D721Med (cell line): Measurements from ENCODE around the gene ZNF408.

Source experiments
- DNase-seq: peaks from one replicate; pipeline ENCODE4 v3.0.0; 2011; ENCODE audit warnings: low spot score; ENCODE audit not compliant: insufficient read length
- FAIRE-seq: peaks from 2 replicates; lab custom pipeline; 2011; peaks lifted over from hg19 to GRCh38; lab: Jason Lieb, UNC
- CTCF ChIP-seq: IDR thresholded peaks from 2 replicates; pipeline ENCODE4 v1.5.1; 2012; ENCODE audit warnings: mild to moderate bottlenecking, control low read depth; ENCODE audit not compliant: insufficient read depth; ENCODE audit errors: missing control alignments

ZNF408 gene

GRCh38 chr11:46676436-46677158, 24.2 kb upstream of the ZNF408 start:
- TF ChIP-seq CTCF: no peak
- DNase-seq: no peak
- no peak for FAIRE-seq

DNA sequence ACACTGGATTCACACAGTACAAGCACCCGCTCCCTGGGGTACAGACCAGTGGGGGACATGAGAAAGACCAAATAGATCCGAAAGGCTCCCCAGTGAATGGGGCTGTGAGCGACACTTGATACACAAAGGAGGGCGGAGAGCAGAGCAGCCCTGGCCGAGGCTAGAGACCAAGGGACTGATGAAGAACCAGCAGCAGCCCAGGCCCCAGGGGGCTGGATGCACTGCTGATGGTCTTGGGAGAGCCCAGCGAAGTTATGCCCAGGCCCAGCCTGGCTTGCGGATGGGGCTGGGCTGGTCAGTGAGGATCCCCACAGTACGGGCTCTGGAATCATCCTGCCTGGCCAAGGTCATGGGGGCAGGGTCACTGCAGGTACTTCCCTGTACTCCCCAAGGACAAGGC, 23.7 kb upstream of the ZNF408 start:
- no peak for TF ChIP-seq CTCF
- FAIRE-seq (no peak), DNase-seq (no peak)

DNA sequence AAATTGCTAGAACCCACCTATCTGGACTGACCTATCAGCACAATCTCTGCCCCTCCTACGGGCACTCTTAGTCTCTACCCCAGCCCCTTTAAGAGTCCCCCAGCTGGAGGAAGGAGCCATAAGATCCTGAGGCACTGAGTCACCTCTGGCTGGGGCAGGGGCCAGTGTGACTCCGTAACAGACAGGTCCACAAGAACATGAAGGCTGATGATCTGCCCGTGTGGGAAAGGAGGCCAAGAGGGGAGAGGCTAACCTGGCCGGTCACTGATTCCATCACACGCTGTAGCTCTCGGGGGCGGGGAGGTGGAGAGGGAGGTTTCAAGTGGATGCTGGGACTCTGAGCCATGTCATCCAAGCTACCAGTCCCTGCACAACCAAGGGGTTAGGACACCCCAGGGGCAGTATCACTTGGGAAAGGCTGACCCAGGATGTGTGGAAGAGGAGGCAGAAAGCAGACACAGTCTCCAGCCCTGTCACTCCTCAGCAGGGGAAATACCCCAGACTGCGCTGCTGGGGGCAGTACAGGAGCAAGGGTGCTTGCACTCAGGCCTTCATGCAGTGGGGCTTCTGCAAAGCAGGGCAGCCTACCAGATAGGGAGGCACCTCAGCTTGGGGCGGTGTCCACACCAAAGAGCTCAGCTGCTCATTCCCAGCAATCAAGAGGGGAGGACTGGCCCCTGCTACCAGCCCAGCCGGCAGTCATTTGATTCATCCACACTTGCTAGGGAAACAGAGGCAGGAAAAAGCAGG, 22.7 kb upstream of the ZNF408 start:
- DNase-seq (no peak), FAIRE-seq (no peak)
- no peak for TF ChIP-seq CTCF

- TF ChIP-seq CTCF: no peak
- no peak for DNase-seq
- FAIRE-seq: no peak
These were observed 22.1 kb upstream of the ZNF408 start for GRCh38 chr11:46678741-46679130.

DNA sequence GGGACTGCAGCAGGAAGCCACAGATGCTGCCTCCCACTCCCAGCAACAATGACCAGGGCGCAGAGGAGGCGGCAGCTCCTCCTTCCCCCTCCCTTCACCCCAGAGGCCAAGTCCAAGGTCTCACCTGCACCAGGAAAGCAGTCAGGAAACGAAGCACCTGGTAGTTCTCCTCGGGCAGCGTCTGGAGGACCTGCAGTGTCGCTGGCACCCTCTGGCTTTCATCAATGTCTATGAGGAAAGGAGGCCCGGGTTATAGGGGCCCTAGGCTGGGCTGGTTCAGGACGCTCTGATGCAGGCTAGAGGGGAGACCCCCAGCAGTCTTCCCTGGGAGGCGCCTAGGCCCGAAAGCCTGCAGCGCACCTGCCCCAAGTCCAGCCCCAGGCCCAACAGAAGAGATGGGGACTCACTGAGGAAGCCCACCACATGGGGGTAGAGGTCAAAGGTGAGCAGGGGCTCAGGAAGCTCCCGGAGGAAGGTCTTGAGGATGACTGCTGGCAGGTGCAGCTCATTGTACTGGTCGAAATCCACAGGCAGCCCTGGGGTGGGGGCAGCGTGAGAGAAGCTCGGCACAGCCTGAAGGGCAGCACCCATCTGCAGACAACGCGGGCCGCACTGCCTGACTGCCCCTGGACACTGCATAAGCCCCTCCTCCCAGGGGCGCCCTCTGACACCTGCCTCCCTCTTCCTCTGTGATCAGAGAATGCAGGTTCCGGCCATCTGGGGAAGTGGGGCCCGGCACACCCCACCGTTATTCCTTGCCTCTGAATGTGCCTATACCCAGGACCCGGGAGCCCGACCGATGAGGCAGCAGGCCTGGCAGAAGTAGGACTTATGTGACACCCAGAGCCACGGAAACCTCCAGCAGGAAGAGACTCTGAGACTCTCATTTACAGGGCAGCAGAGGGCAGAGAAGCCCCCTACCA, 21.3 kb upstream of the ZNF408 start:
- no peak for DNase-seq
- FAIRE-seq: no peak
- TF ChIP-seq CTCF: no peak

GRCh38 chr11:46680164-46680760, 20.6 kb upstream of the ZNF408 start:
- no peak for TF ChIP-seq CTCF
- DNase-seq (no peak), FAIRE-seq (no peak)
